ENCODE measurements around the gene MGAT4B.

DNA sequence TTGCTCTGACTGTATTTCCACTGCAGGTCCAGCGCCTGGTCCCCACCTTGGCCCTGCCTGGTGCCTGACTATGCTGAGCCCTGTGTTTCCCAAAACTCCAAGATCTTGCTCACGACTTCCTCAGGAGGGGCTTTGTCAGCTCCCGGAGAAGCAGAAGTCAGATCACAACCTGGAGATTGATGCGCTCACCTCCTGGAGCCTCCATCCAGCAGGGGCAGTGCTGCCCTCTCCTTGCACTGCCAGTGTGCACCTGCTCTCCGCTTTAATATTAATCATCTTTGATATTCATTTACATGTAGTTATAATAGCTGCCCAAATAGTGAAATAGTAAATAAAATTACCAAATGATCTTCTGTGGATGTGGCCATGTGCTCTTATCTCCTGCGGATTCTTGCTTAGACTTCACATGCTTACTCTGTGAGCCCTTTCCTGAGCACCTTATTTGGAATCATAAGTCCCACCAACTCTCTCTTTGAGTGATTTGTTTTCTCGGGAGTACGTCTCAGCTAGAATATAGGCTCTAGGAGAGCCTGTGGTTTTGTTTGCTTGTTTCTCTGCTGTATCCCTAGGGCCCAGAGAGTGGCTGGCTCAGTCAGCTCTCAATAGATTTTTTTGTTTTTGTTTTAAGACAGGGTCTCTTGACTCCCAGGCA is 56.7 kb downstream of the MGAT4B start:
- TF ChIP-seq, protein P1, sequence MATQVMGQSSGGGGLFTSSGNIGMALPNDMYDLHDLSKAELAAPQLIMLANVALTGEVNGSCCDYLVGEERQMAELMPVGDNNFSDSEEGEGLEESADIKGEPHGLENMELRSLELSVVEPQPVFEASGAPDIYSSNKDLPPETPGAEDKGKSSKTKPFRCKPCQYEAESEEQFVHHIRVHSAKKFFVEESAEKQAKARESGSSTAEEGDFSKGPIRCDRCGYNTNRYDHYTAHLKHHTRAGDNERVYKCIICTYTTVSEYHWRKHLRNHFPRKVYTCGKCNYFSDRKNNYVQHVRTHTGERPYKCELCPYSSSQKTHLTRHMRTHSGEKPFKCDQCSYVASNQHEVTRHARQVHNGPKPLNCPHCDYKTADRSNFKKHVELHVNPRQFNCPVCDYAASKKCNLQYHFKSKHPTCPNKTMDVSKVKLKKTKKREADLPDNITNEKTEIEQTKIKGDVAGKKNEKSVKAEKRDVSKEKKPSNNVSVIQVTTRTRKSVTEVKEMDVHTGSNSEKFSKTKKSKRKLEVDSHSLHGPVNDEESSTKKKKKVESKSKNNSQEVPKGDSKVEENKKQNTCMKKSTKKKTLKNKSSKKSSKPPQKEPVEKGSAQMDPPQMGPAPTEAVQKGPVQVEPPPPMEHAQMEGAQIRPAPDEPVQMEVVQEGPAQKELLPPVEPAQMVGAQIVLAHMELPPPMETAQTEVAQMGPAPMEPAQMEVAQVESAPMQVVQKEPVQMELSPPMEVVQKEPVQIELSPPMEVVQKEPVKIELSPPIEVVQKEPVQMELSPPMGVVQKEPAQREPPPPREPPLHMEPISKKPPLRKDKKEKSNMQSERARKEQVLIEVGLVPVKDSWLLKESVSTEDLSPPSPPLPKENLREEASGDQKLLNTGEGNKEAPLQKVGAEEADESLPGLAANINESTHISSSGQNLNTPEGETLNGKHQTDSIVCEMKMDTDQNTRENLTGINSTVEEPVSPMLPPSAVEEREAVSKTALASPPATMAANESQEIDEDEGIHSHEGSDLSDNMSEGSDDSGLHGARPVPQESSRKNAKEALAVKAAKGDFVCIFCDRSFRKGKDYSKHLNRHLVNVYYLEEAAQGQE (IDR thresholded peaks at IDR 0.05; ENCODE audit: low read depth), result no peak
- TF ChIP-seq TAF1 (IDR thresholded peaks at IDR 0.05; ENCODE audit: low read depth), result no peak
- no peak for TF ChIP-seq CEBPB (IDR thresholded peaks at IDR 0.05)
- TF ChIP-seq TEAD4 (IDR thresholded peaks at IDR 0.05), result no peak
- TF ChIP-seq, protein P2, sequence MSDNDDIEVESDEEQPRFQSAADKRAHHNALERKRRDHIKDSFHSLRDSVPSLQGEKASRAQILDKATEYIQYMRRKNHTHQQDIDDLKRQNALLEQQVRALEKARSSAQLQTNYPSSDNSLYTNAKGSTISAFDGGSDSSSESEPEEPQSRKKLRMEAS (IDR thresholded peaks at IDR 0.05), result no peak
- TF ChIP-seq CREB1 (IDR thresholded peaks at IDR 0.05; ENCODE audit: low read depth), result no peak
- TF ChIP-seq EGR1 (IDR thresholded peaks at IDR 0.05), result no peak
- TF ChIP-seq FOXM1 (IDR thresholded peaks at IDR 0.05; ENCODE audit: borderline replicate concordance, low read depth), result no peak
- TF ChIP-seq NFIC (IDR thresholded peaks at IDR 0.05), result no peak
- no peak for TF ChIP-seq EP300 (IDR thresholded peaks at IDR 0.05; ENCODE audit: borderline replicate concordance)
- TF ChIP-seq RAD21 (IDR thresholded peaks at IDR 0.05; ENCODE audit: low read depth), result no peak
- TF ChIP-seq YY1 (IDR thresholded peaks at IDR 0.05; ENCODE audit: low read depth), result no peak
- TF ChIP-seq ZBTB7A (IDR thresholded peaks at IDR 0.05; ENCODE audit: low read depth), result no peak
- TF ChIP-seq, protein P3, sequence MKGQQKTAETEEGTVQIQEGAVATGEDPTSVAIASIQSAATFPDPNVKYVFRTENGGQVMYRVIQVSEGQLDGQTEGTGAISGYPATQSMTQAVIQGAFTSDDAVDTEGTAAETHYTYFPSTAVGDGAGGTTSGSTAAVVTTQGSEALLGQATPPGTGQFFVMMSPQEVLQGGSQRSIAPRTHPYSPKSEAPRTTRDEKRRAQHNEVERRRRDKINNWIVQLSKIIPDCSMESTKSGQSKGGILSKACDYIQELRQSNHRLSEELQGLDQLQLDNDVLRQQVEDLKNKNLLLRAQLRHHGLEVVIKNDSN (IDR thresholded peaks at IDR 0.05), result no peak
